Measurements from ENCODE around the gene VIPR2.

Gene VIPR2

DNA sequence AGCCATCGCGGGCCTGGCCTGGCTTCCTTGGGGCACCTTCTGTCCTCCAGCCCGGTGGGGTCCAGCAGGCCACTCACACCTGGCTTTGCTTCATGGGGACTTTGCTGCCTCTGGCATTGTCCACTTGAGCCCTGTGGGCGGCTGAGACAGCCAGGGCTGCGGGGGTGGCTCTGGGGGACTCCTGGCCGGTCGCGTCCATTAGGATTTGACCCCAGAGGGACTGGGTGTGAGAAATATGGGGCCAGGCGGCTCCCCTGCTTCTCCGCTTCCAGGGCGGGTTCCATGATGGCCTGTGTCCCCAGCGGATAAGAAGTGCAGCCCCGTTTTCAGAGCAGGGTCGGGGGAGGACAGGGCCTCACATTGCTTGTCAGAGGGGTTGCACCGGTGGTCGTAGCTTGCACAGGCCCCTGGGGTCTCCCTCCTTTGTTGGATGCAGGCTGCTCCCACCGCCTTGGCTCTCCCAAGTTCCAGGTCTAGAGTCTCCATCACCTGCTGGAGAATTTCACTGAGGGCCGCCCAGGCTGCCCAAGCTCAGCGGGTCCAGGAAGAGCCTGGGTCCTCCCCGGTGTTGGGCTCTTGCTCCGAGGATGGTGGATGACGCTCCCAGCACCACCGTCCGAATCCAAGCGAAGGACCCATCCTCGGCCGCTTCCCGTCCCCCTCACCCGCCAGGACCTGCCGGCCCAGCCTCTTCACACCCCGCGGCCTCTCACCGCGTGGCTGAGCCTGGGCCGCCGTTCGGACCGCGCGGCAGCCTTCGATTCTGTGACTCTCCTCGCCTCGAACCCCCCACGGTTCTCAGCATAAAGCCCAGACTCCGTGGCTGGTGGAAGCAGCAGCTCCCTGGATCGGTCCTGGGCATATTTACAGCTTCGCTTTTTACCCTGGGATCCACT is 148.2 kb downstream of the VIPR2 start:
- no peak overlapping the region for H3K4me3 ChIP-seq (ENCODE audit: low read depth, low read length)

DNA sequence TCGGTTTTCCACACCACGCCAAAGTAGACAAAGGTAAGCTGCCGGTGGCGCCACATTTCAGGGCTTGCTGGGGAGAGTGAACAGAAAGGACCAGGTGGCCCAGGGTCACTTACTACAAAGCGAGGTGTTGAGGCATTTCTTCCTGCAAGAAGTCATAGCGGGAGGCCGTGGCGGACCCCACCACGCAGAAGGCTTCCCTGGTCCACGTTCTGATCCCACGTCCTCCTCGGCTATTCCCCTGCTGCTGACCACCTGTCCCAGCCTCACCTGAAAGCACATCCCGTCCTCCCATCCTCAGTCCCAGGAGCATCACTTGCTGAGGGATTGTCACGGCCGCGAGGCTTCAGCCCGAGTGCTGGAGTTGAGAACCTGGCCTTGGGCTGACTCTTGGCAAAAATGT is 149.2 kb downstream of the VIPR2 start:
- TF ChIP-seq, protein P1, sequence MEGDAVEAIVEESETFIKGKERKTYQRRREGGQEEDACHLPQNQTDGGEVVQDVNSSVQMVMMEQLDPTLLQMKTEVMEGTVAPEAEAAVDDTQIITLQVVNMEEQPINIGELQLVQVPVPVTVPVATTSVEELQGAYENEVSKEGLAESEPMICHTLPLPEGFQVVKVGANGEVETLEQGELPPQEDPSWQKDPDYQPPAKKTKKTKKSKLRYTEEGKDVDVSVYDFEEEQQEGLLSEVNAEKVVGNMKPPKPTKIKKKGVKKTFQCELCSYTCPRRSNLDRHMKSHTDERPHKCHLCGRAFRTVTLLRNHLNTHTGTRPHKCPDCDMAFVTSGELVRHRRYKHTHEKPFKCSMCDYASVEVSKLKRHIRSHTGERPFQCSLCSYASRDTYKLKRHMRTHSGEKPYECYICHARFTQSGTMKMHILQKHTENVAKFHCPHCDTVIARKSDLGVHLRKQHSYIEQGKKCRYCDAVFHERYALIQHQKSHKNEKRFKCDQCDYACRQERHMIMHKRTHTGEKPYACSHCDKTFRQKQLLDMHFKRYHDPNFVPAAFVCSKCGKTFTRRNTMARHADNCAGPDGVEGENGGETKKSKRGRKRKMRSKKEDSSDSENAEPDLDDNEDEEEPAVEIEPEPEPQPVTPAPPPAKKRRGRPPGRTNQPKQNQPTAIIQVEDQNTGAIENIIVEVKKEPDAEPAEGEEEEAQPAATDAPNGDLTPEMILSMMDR (IDR thresholded peaks at IDR 0.05; ENCODE audit: low read depth, low read length), result no peak
- H3K27ac ChIP-seq, result no peak overlapping the region
- H3K36me3 ChIP-seq, result no peaks in the 10 kb centered on the region
- no peaks in the 10 kb centered on the region for H3K27me3 ChIP-seq (ENCODE audit: insufficient read depth, low read depth, severe bottlenecking)
- no peak overlapping the region for H3K4me3 ChIP-seq (ENCODE audit: low read depth, low read length)
- DNase-seq, result no peak
- peaks cover 4% of the 10 kb centered on the region for H3K9me3 ChIP-seq (ENCODE audit: severe bottlenecking)

More for the DNA sequence above, 148.2 kb downstream of the VIPR2 start:
- H3K36me3 ChIP-seq, result no peaks in the 10 kb centered on the region
- peaks cover 4% of the 10 kb centered on the region for H3K9me3 ChIP-seq (ENCODE audit: severe bottlenecking)
- H3K27me3 ChIP-seq (ENCODE audit: insufficient read depth, low read depth, severe bottlenecking), result no peaks in the 10 kb centered on the region
- H3K27ac ChIP-seq, result no peak overlapping the region
- TF ChIP-seq, protein P1 (IDR thresholded peaks at IDR 0.05; ENCODE audit: low read depth, low read length), result no peak
- DNase-seq, result no peak

DNA sequence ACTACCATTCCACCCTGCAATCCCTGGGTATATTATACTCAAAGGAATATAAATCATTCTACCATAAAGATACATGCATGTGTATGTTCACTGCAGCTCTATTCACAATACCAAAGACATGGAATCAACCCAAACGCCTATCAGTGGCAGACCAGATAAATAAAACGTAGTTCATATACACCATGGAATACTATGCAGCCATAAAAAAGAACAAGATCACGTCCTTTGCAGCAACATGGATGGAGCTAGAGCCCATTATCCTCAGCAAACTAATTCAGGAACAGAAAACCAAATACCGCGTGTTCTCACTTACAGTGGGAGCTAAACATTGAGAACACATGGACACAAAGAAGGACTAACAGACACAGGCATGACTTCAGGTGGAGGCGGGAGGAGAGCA is 150.0 kb downstream of the VIPR2 start:
- peaks cover 4% of the 10 kb centered on the region for H3K9me3 ChIP-seq (ENCODE audit: severe bottlenecking)
- no peaks in the 10 kb centered on the region for H3K36me3 ChIP-seq
- TF ChIP-seq, protein P1 (IDR thresholded peaks at IDR 0.05; ENCODE audit: low read depth, low read length), result no peak
- no peak for DNase-seq
- no peak overlapping the region for H3K27ac ChIP-seq
- no peaks in the 10 kb centered on the region for H3K27me3 ChIP-seq (ENCODE audit: insufficient read depth, low read depth, severe bottlenecking)
- no peak overlapping the region for H3K4me3 ChIP-seq (ENCODE audit: low read depth, low read length)

GRCh38 chr7:158993591-158993990 is 151.1 kb downstream of the VIPR2 start:
- H3K27me3 ChIP-seq (ENCODE audit: insufficient read depth, low read depth, severe bottlenecking), result no peaks in the 10 kb centered on the region
- peaks cover 4% of the 10 kb centered on the region for H3K9me3 ChIP-seq (ENCODE audit: severe bottlenecking)
- H3K36me3 ChIP-seq, result no peaks in the 10 kb centered on the region

GRCh38 chr7:158992759-158993158 is 151.9 kb downstream of the VIPR2 start:
- H3K4me3 ChIP-seq (ENCODE audit: low read depth, low read length), result no peak overlapping the region
- H3K9me3 ChIP-seq (ENCODE audit: severe bottlenecking), result peaks cover 4% of the 10 kb centered on the region
- no peaks in the 10 kb centered on the region for H3K36me3 ChIP-seq
- no peak for DNase-seq
- H3K27ac ChIP-seq, result no peak overlapping the region
- H3K27me3 ChIP-seq (ENCODE audit: insufficient read depth, low read depth, severe bottlenecking), result no peaks in the 10 kb centered on the region
- TF ChIP-seq, protein P1 (IDR thresholded peaks at IDR 0.05; ENCODE audit: low read depth, low read length), result no peak

More at GRCh38 chr7:158993591-158993990, 151.1 kb downstream of the VIPR2 start:
- Histone ChIP-seq H3K27ac (no peak overlapping the region), H3K4me3 (ENCODE audit: low read depth, low read length) (no peak overlapping the region)
- no peak for DNase-seq
- TF ChIP-seq, protein P1 (IDR thresholded peaks at IDR 0.05; ENCODE audit: low read depth, low read length), result no peak

All from WERI-Rb-1 (cell line).